ENCODE data around the gene TBC1D21. TPM values are rescaled to one million over a fixed set of nuclear protein-coding genes. Genes with fewer than 3 reads are reported as not detected.

TBC1D21 gene
- total and polyA plus RNA-seq, 2 of the 4 experiments (the other 2 are of a cell fraction): not detected

DNA sequence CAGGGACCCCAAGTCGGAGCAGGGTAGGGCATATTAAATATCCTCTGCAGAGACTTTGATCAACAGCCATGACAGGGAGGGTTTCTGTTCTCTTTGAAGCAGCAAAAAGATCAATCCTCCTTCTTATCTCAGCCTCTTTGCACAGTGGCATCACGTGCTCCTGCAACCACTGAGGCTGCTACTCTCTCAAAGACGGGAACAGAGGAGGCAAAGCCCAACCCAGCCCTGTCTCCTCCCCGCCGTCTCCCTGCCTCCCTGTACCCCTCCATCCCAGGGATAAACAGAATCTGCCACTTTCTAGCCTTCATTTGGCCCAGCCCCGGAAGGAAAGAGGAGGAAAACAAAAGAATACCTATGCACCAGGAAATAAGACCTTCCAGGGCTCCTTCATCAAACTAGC is 7.5 kb upstream of the TBC1D21 start:
- in situ Hi-C loops (cut with MboI; ENCODE audit: low sequenced_read_pairs): no loop called here
- Histone ChIP-seq H3K23ac (ENCODE audit: low read depth, low read length) (no peak overlapping the region), H4K5ac (ENCODE audit: low read depth, low read length) (no peak overlapping the region), H3K79me1 (ENCODE audit: low read depth in 1 of 2, low read length in 2 of 2) (no peaks in the 10 kb centered on the region), H3K56ac (ENCODE audit: extremely low read depth, insufficient read depth, low read length) (no peak overlapping the region), H2AK9ac (replicated peaks; ENCODE audit: low read depth, low read length, poor library complexity) (no peak overlapping the region), H3K9ac (ENCODE audit: low read depth, low read length) (no peak overlapping the region), H3K14ac (replicated peaks; ENCODE audit: low read depth, low read length) (no peak overlapping the region), H2AK5ac (ENCODE audit: low read depth, low read length) (no peak overlapping the region), H2BK15ac (ENCODE audit: low read depth, low read length) (no peak overlapping the region), H3K27me3 (ENCODE audit: control insufficient read depth, insufficient read depth, low read length) (peaks cover 60% of the 10 kb centered on the region), H2AFZ (replicated peaks; ENCODE audit: low read length, poor library complexity) (no peak overlapping the region), H3K27ac (ENCODE audit: insufficient read depth, low read length) (no peak overlapping the region), H3K4me2 (ENCODE audit: low read depth, low read length) (no peak overlapping the region), H3K4me1 (ENCODE audit: control insufficient read depth, insufficient read depth, low read length) (no peaks in the 10 kb centered on the region), H3K9me3 (ENCODE audit: control insufficient read depth, insufficient read depth, low read length) (no peaks in the 10 kb centered on the region; the same call in 1 of the 2 replicates), H3K18ac (ENCODE audit: low read depth, low read length) (no peak overlapping the region), H4K8ac (ENCODE audit: low read depth in 2 of 2, low read length in 2 of 2) (no peak overlapping the region), H2BK5ac (ENCODE audit: low read depth, low read length, poor library complexity, severe bottlenecking) (no peak overlapping the region), H3K36me3 (ENCODE audit: control insufficient read depth, insufficient read depth, low read length) (no peaks in the 10 kb centered on the region), H3K4ac (ENCODE audit: low read depth, low read length) (no peak overlapping the region), H3K9me1 (ENCODE audit: insufficient read depth, low read length) (no peaks in the 10 kb centered on the region), H3K4me3 (ENCODE audit: insufficient read depth, low read depth, low read length) (no peak overlapping the region), H4K91ac (ENCODE audit: insufficient read depth, low read depth, low read length) (no peak overlapping the region), H2BK120ac (ENCODE audit: low read depth, low read length) (no peak overlapping the region), H4K20me1 (ENCODE audit: insufficient read depth, low read length) (no peaks in the 10 kb centered on the region), H2BK20ac (ENCODE audit: low read depth, low read length) (no peak overlapping the region)
- intact Hi-C loops (cut with micrococcal nuclease): no loop called here
- POLR2A ChIA-PET (ENCODE audit: unreplicated experiment): no interaction called here
- TF ChIP-seq, protein P1, sequence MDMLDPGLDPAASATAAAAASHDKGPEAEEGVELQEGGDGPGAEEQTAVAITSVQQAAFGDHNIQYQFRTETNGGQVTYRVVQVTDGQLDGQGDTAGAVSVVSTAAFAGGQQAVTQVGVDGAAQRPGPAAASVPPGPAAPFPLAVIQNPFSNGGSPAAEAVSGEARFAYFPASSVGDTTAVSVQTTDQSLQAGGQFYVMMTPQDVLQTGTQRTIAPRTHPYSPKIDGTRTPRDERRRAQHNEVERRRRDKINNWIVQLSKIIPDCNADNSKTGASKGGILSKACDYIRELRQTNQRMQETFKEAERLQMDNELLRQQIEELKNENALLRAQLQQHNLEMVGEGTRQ (IDR thresholded peaks at IDR 0.05; ENCODE audit: low read depth, low read length): no peak
- TF ChIP-seq BHLHE40 (IDR thresholded peaks at IDR 0.05; ENCODE audit: low read depth, low read length) (no peak), MAZ (IDR thresholded peaks at IDR 0.05; ENCODE audit: borderline replicate concordance, low read depth, low read length) (no peak), CHD1 (IDR thresholded peaks at IDR 0.05; ENCODE audit: low read depth, low read length) (no peak)
- no TSS peak for BruUV-seq (replicated peaks)
- CTCF ChIA-PET: no interaction called here
- WGBS, 2 experiments (ENCODE audit: extremely low coverage in 2 of 2, insufficient read length in 1 of 2): 0% methylated on average over 1 of the region's 6 CpGs; no CpG with 5 or more reads in 1 of the 2 experiments
- dilution Hi-C loops (cut with HindIII; ENCODE audit: low sequenced_read_pairs, unreplicated experiment): no loop called here
- DNase-seq: no peak
- ATAC-seq (ENCODE audit: low read depth): no peak

Data from IMR-90 (cell line).